H1 (cell line): ENCODE data around the gene IL31. TPM values are rescaled to one million over a fixed set of nuclear protein-coding genes. Genes with fewer than 3 reads are reported as not detected.

ENCODE experiments used
- CTCF ChIA-PET: fragments of 300-600 bp; sonication (Branson Sonifier 250); formaldehyde crosslinking; loops from one replicate; lab custom pipeline; 2021; ENCODE audit not compliant: partially characterized antibody; lab: Charles Lee
- POLR2A ChIA-PET: fragments of 300-600 bp; sonication (Branson Sonifier 250); formaldehyde crosslinking; loops from one replicate; lab custom pipeline; 2021; ENCODE audit warnings: inconsistent platforms; ENCODE audit not compliant: partially characterized antibody; lab: Charles Lee
- DNase-seq, 2 experiments: peaks; one replicate each; pipeline versions ENCODE4 v3.0.0 to v3.0.0-alpha.2; 2010 to 2022; ENCODE audit warnings: low spot score in 2 of 2, low read depth in 1 of 2, mixed read lengths in 1 of 2
- FAIRE-seq: peaks from 2 replicates; lab custom pipeline; 2011; peaks lifted over from hg19 to GRCh38; lab: Jason Lieb, UNC
- H2AFZ ChIP-seq: 2 replicates; pipeline ENCODE4 v1.8.1; 2012; ENCODE audit warnings: low read length, inconsistent platforms
- H2AK5ac ChIP-seq: 2 replicates; pipeline ENCODE4 v1.6.1; 2013; ENCODE audit warnings: low read depth, low read length
- H2BK120ac ChIP-seq: replicated peaks from 2 replicates; pipeline ENCODE3; 2013; ENCODE audit warnings: low read depth, low read length, inconsistent platforms
- H2BK12ac ChIP-seq: 2 replicates; pipeline ENCODE4 v1.6.1; 2013; ENCODE audit warnings: low read depth, low read length
- H2BK15ac ChIP-seq: 2 replicates; pipeline ENCODE4 v1.6.1; 2013; ENCODE audit warnings: low read length
- H2BK20ac ChIP-seq: 2 replicates; pipeline ENCODE4 v1.6.1; 2013; ENCODE audit warnings: low read length
- H2BK5ac ChIP-seq: 2 replicates; pipeline ENCODE4 v1.6.1; 2013; ENCODE audit warnings: low read depth, low read length
- H3K14ac ChIP-seq: 2 replicates; pipeline ENCODE4 v1.6.1; 2013; ENCODE audit warnings: inconsistent platforms; ENCODE audit not compliant: insufficient read length
- H3K18ac ChIP-seq: 2 replicates; pipeline ENCODE4 v1.6.1; 2013; ENCODE audit warnings: low read length; ENCODE audit errors: extremely low read depth
- H3K23ac ChIP-seq: 2 replicates; pipeline ENCODE4 v1.6.1; 2013; ENCODE audit warnings: inconsistent platforms; ENCODE audit not compliant: insufficient read length
- H3K23me2 ChIP-seq: 2 replicates; pipeline ENCODE4 v1.6.1; 2013; ENCODE audit warnings: low read depth, low read length
- H3K27ac ChIP-seq: 2 replicates; pipeline ENCODE4 v1.6.1; 2011; ENCODE audit warnings: low read depth, low read length, inconsistent platforms
- H3K27me3 ChIP-seq, 4 experiments: replicated peaks in 1 of 4; 1 replicate in 1 of 4; 2 replicates in 3 of 4; pipeline versions ENCODE4 v1.6.1 to v1.8.1; 2011 to 2013; ENCODE audit warnings: low read length in 3 of 4, mild to moderate bottlenecking in 3 of 4, inconsistent platforms in 2 of 4, mixed read lengths in 2 of 4, moderate library complexity in 1 of 4; ENCODE audit not compliant: control insufficient read depth in 3 of 4, insufficient read depth in 3 of 4; ENCODE audit errors: extremely low read depth in 1 of 4
- H3K36me3 ChIP-seq, 4 experiments: 2 replicates each; pipeline versions ENCODE4 v1.6.1 to v1.8.1; 2011 to 2013; ENCODE audit warnings: mild to moderate bottlenecking in 4 of 4, low read length in 3 of 4, moderate library complexity in 2 of 4, control low read depth in 1 of 4, inconsistent platforms in 1 of 4; ENCODE audit not compliant: insufficient read depth in 4 of 4, control insufficient read depth in 2 of 4
- H3K4ac ChIP-seq: replicated peaks from 2 replicates; pipeline ENCODE3; 2013; ENCODE audit warnings: low read length, low read depth, mixed read lengths, inconsistent platforms; ENCODE audit not compliant: insufficient read length
- H3K4me1 ChIP-seq, 4 experiments: replicated peaks in 1 of 4; 1 replicate in 1 of 4; 2 replicates in 3 of 4; pipeline versions ENCODE4 v1.6.1 to v1.8.1; 2011 to 2013; ENCODE audit warnings: low read length in 3 of 4, inconsistent platforms in 2 of 4, mixed read lengths in 1 of 4; ENCODE audit not compliant: insufficient read depth in 4 of 4, control insufficient read depth in 3 of 4
- H3K4me2 ChIP-seq, 2 experiments: 2 replicates each; pipeline versions ENCODE4 v1.6.1 to v1.8.1; 2011 to 2013; ENCODE audit warnings: low read depth in 2 of 2, low read length in 2 of 2, control low read depth in 1 of 2, inconsistent platforms in 1 of 2, mild to moderate bottlenecking in 1 of 2; ENCODE audit not compliant: insufficient read depth in 1 of 2
- H3K4me3 ChIP-seq, 4 experiments: fragments of 200-600, 300-600 bp in 1 of 4; sonication (generic), shearing (Covaris generic), sonication (Bioruptor Twin) in 1 of 4; 2 replicates each; pipeline versions ENCODE4 v1.5.1 to v1.8.1; 2011 to 2016; ENCODE audit warnings: low read length in 4 of 4, low read depth in 3 of 4, control low read depth in 2 of 4, inconsistent platforms in 2 of 4, mild to moderate bottlenecking in 2 of 4, mixed read lengths in 1 of 4, moderate library complexity in 1 of 4; ENCODE audit not compliant: insufficient read depth in 2 of 4; ENCODE audit errors: extremely low read depth in 1 of 4
- H3K56ac ChIP-seq: replicated peaks from 2 replicates; pipeline ENCODE3; 2013; ENCODE audit warnings: low read depth, mild to moderate bottlenecking, mixed read lengths, low read length, inconsistent platforms; ENCODE audit not compliant: insufficient read length
- H3K79me1 ChIP-seq: 2 replicates; pipeline ENCODE4 v1.6.1; 2013; ENCODE audit warnings: low read depth, low read length, control low read depth
- H3K79me2 ChIP-seq, 2 experiments: 2 replicates each; pipeline versions ENCODE4 v1.6.1 to v1.8.1; 2012 to 2013; ENCODE audit warnings: low read length in 2 of 2, mild to moderate bottlenecking in 2 of 2, inconsistent platforms in 1 of 2; ENCODE audit not compliant: insufficient read depth in 2 of 2, control insufficient read depth in 1 of 2
- H3K9ac ChIP-seq, 4 experiments: replicated peaks in 1 of 4; 1 replicate in 1 of 4; 2 replicates in 3 of 4; pipeline versions ENCODE4 v1.6.1 to v1.8.1; 2011 to 2013; ENCODE audit warnings: low read depth in 3 of 4, low read length in 3 of 4, control low read depth in 2 of 4, mild to moderate bottlenecking in 2 of 4, moderate library complexity in 2 of 4, inconsistent platforms in 1 of 4; ENCODE audit errors: extremely low read depth in 1 of 4
- H3K9me3 ChIP-seq, 2 experiments: 2 replicates each; pipeline versions ENCODE4 v1.6.1 to v1.8.1; 2012 to 2013; ENCODE audit warnings: mild to moderate bottlenecking in 2 of 2, moderate library complexity in 2 of 2, control low read depth in 1 of 2, inconsistent platforms in 1 of 2, low read depth in 1 of 2, low read length in 1 of 2, mixed read lengths in 1 of 2; ENCODE audit not compliant: insufficient read depth in 2 of 2
- H4K20me1 ChIP-seq, 2 experiments: replicated peaks in 1 of 2; 2 replicates each; pipeline versions ENCODE3 to v1.8.1; 2011 to 2013; ENCODE audit warnings: inconsistent platforms in 2 of 2, low read length in 2 of 2, mild to moderate bottlenecking in 1 of 2; ENCODE audit not compliant: insufficient read depth in 2 of 2, control insufficient read depth in 1 of 2
- H4K5ac ChIP-seq: 2 replicates; pipeline ENCODE4 v1.6.1; 2013; ENCODE audit warnings: low read length, low read depth, mixed read lengths, inconsistent platforms; ENCODE audit not compliant: insufficient read length
- H4K8ac ChIP-seq: 2 replicates; pipeline ENCODE4 v1.8.0; 2013; ENCODE audit warnings: mild to moderate bottlenecking, moderate library complexity, low read length, inconsistent platforms; ENCODE audit not compliant: insufficient read depth; ENCODE audit errors: extremely low read depth
- H4K91ac ChIP-seq: replicated peaks from 2 replicates; pipeline ENCODE3; 2013; ENCODE audit warnings: low read length, mixed read lengths, inconsistent platforms; ENCODE audit not compliant: insufficient read length
- ASH2L ChIP-seq: fragments of 200-600, 300-600 bp; sonication (generic); IDR thresholded peaks from one replicate; pipeline ENCODE4 v1.7.1; 2017; ENCODE audit warnings: low read length
- CEBPB ChIP-seq: IDR thresholded peaks from 2 replicates; pipeline ENCODE4 v1.6.1; 2012; ENCODE audit warnings: low read depth, low read length
- CHD1 ChIP-seq: IDR thresholded peaks from 2 replicates; pipeline ENCODE4 v1.6.1; 2012; ENCODE audit warnings: low read depth, low read length, improper control_type of control experiment
- EGR1 ChIP-seq: IDR thresholded peaks from 2 replicates; pipeline ENCODE4 v1.6.1; 2011; ENCODE audit warnings: low read depth, low read length, borderline replicate concordance
- HDAC2 ChIP-seq, 2 experiments: fragments of 300-600 bp in 1 of 2; sonication (generic) in 1 of 2; IDR thresholded peaks; 2 replicates each; pipeline ENCODE4 v1.6.1; 2011 to 2012; ENCODE audit warnings: low read depth in 2 of 2, low read length in 2 of 2, mild to moderate bottlenecking in 2 of 2, moderate library complexity in 2 of 2, borderline replicate concordance in 1 of 2, inconsistent platforms in 1 of 2
- HDAC6 ChIP-seq: IDR thresholded peaks from one replicate; pipeline ENCODE4 v1.7.1; 2012; ENCODE audit warnings: low read depth, mild to moderate bottlenecking, inconsistent platforms, low read length, moderate library complexity
- NRF1 ChIP-seq: IDR thresholded peaks from 2 replicates; pipeline ENCODE4 v1.6.1; 2011; ENCODE audit warnings: mild to moderate bottlenecking, low read depth, low read length, improper control_type of control experiment
- POLR2A ChIP-seq, 2 experiments: IDR thresholded peaks; 1 replicate in 1 of 2; 2 replicates in 1 of 2; pipeline ENCODE4 v1.6.1; 2011; ENCODE audit warnings: low read depth in 2 of 2, low read length in 2 of 2, mild to moderate bottlenecking in 2 of 2; ENCODE audit errors: control extremely low read depth in 1 of 2
- SAP30 ChIP-seq: fragments of 300-600 bp; sonication (generic); IDR thresholded peaks from 2 replicates; pipeline ENCODE4 v1.7.1; 2012; ENCODE audit warnings: low read length, moderate library complexity, mild to moderate bottlenecking, inconsistent platforms; ENCODE audit not compliant: insufficient read depth, insufficient replicate concordance
- SIN3A ChIP-seq, 2 experiments: IDR thresholded peaks in 1 of 2; conservative IDR thresholded peaks in 1 of 2; 2 replicates each; pipeline ENCODE4 v1.6.1; 2011 to 2012; ENCODE audit warnings: low read length in 2 of 2, improper control_type of control experiment in 1 of 2, low read depth in 1 of 2, mild to moderate bottlenecking in 1 of 2
- SIX5 ChIP-seq: IDR thresholded peaks from 2 replicates; pipeline ENCODE4 v1.6.1; 2011; ENCODE audit warnings: mild to moderate bottlenecking, low read depth, low read length
- SP1 ChIP-seq: IDR thresholded peaks from 2 replicates; pipeline ENCODE4 v1.6.1; 2011; ENCODE audit warnings: low read depth, low read length
- SRF ChIP-seq: IDR thresholded peaks from 2 replicates; pipeline ENCODE4 v1.6.1; 2011; ENCODE audit warnings: mild to moderate bottlenecking, low read depth, low read length, moderate library complexity
- SUZ12 ChIP-seq: fragments of 200-600 bp; sonication (generic); IDR thresholded peaks from 2 replicates; pipeline ENCODE4 v1.6.1; 2012; ENCODE audit warnings: mild to moderate bottlenecking, inconsistent platforms, low read length, moderate library complexity, mixed read lengths
- TAF1 ChIP-seq: IDR thresholded peaks from 2 replicates; pipeline ENCODE4 v1.6.1; 2011; ENCODE audit warnings: mild to moderate bottlenecking, low read depth, low read length
- TCF12 ChIP-seq: IDR thresholded peaks from 2 replicates; pipeline ENCODE4 v1.6.1; 2011; ENCODE audit warnings: low read depth, mild to moderate bottlenecking, low read length
- WGBS, 2 experiments: shearing (Covaris generic) in 1 of 2; methylation state at CpG; one replicate each; pipeline versions ENCODE4 v1.1.6 to v1.1.7; 2013 to 2015; ENCODE audit warnings: low lambda C conversion rate in 2 of 2, mixed read lengths in 2 of 2, inconsistent platforms in 1 of 2, low coverage in 1 of 2, missing lambda C conversion rate in 1 of 2; ENCODE audit not compliant: insufficient replicate concordance in 2 of 2, insufficient coverage in 1 of 2, insufficient read length in 1 of 2; ENCODE audit errors: extremely low coverage in 1 of 2, missing lambda C conversion rate in 1 of 2; 5-methylcytosine and 5-hydroxymethylcytosine counted together
- polyA plus RNA-seq, 7 experiments: library from polyadenylated mRNA; depleted of rRNA in 3 of 7; stranded (reverse) in 5 of 7; unstranded in 2 of 7; fragments of >200 nt in 5 of 7; fragments of 200-250 nt in 2 of 7; gene quantifications; 1 replicate in 5 of 7; 2 replicates in 1 of 7; 4 replicates in 1 of 7; pipeline versions ENCODE4 v1.2.1 to v1.2.3, GENCODE V29; 2011 to 2013; ENCODE audit warnings: missing spikeins in 2 of 7, mixed read lengths in 2 of 7
- total RNA-seq: library from RNA; stranded (reverse); fragmentation: NEBNext Ultra II Directional; extraction: Animal tissue kit (Norgen Biotek cat#: 25700); gene quantifications from 2 replicates; pipeline ENCODE4 v1.2.1, GENCODE V29; 2021

The IL31 gene
- total and polyA plus RNA-seq, 2 of the 8 experiments (the other 6 are each of a cell fraction or from before 2014, with no cell fraction given): not detected

- Histone ChIP-seq H3K14ac (no peak overlapping the region), H2AFZ (no peak overlapping the region)
- TF ChIP-seq TAF1 (no peak), CEBPB (no peak), EGR1 (no peak), TCF12 (no peak), SRF (no peak), SP1 (no peak), SUZ12 (no peak), HDAC2 (IDR thresholded peaks at IDR 0.05; ENCODE audit: borderline replicate concordance in 1 of 2, low read depth in 2 of 2, low read length in 2 of 2) (no peak), SIX5 (no peak), POLR2A (IDR thresholded peaks at IDR 0.05; ENCODE audit: control extremely low read depth in 1 of 2, low read depth in 2 of 2, low read length in 2 of 2) (no peak), SAP30 (no peak), ASH2L (no peak), HDAC6 (no peak), NRF1 (no peak), SIN3A (conservative IDR thresholded peaks at IDR 0.05 in 1 of 2, IDR thresholded peaks at IDR 0.05 in 1 of 2; ENCODE audit: low read depth in 1 of 2, low read length in 2 of 2) (no peak), CHD1 (no peak)
Observed at GRCh38 chr12:122155705-122156104, 18.3 kb downstream of the IL31 start.

More at GRCh38 chr12:122155705-122156104, 18.3 kb downstream of the IL31 start:
- Histone ChIP-seq H3K23me2 (no peaks in the 10 kb centered on the region), H3K18ac (no peak overlapping the region), H3K36me3 (no peaks in the 10 kb centered on the region), H2BK5ac (no peak overlapping the region), H4K5ac (no peak overlapping the region), H3K9me3 (no peaks in the 10 kb centered on the region), H2BK20ac (no peak overlapping the region), H3K79me2 (no peaks in the 10 kb centered on the region), H3K23ac (no peak overlapping the region), H3K27me3 (no peaks in the 10 kb centered on the region), H2AK5ac (no peak overlapping the region), H3K79me1 (no peaks in the 10 kb centered on the region), H3K9ac (no peak overlapping the region), H4K20me1 (no peaks in the 10 kb centered on the region), H4K91ac (no peak overlapping the region), H3K56ac (no peak overlapping the region), H3K27ac (no peak overlapping the region), H2BK120ac (no peak overlapping the region), H2BK12ac (no peak overlapping the region), H3K4me1 (peaks cover 0 to 5% (median 0%) of the 10 kb centered on the region in 4 experiments; a peak in 1 of 7 replicates), H2BK15ac (no peak overlapping the region), H3K4ac (no peak overlapping the region), H3K4me3 (no peak overlapping the region), H4K8ac (no peak overlapping the region), H3K4me2 (no peak overlapping the region)
- WGBS, 2 experiments: 80% methylated on average over 10 of the region's 10 CpGs; no CpG with 5 or more reads in 1 of the 2 experiments
- FAIRE-seq (no peak), DNase-seq (no peak)
- ChIA-PET POLR2A (interaction anchor here (1.3 to 2.3 kb wide), 2 partner anchors 9 to 11 kb away, joined by 3 to 8 read pairs; no protein-coding TSS in a partner anchor), CTCF (interaction anchor here (0.7 to 1.5 kb wide), 5 partner anchors 11 to 25 kb away, joined by 3 read pairs; no protein-coding TSS in a partner anchor)
